Right hindlimb (tissue), 1 donor: ENCODE measurements around the gene TBC1D19.
"Not testable (repeated sequence)": the region's sequence is repeated elsewhere in the genome, so short reads cannot be mapped to it uniquely, and the experiment has no call there.

Source experiments
- DNase-seq: peaks from one replicate; pipeline ENCODE4 v3.0.0-alpha.2; 2018

Gene TBC1D19

GRCh38 chr4:26601204-26601603, 17.3 kb downstream of the TBC1D19 start:
- no peak for DNase-seq

GRCh38 chr4:26607776-26608175, 23.9 kb downstream of the TBC1D19 start:
- no peak for DNase-seq

- DNase-seq, result no peak
Measured at GRCh38 chr4:26609391-26609790, 25.5 kb downstream of the TBC1D19 start.

- DNase-seq, result no peak
Measured at GRCh38 chr4:26609868-26610267, 26.0 kb downstream of the TBC1D19 start.

GRCh38 chr4:26611372-26611771, 27.5 kb downstream of the TBC1D19 start:
- no peak for DNase-seq

GRCh38 chr4:26611885-26612284, 28.0 kb downstream of the TBC1D19 start:
- DNase-seq, result no peak

- DNase-seq, result no peak
Measured at GRCh38 chr4:26613237-26613636, 29.4 kb downstream of the TBC1D19 start.

GRCh38 chr4:26613735-26614134, 29.9 kb downstream of the TBC1D19 start:
- no peak for DNase-seq

GRCh38 chr4:26619784-26620183, 35.9 kb downstream of the TBC1D19 start:
- no peak for DNase-seq

- no peak for DNase-seq
Measured at GRCh38 chr4:26621366-26621765, 37.5 kb downstream of the TBC1D19 start.

GRCh38 chr4:26622913-26623312, 39.0 kb downstream of the TBC1D19 start:
- DNase-seq, result no peak

- not testable (repeated sequence) for DNase-seq
Measured at GRCh38 chr4:26626658-26627057, 42.8 kb downstream of the TBC1D19 start.

- no peak for DNase-seq
Measured at GRCh38 chr4:26632916-26633315, 49.0 kb downstream of the TBC1D19 start.

GRCh38 chr4:26634237-26634636, 50.4 kb downstream of the TBC1D19 start:
- no peak for DNase-seq

GRCh38 chr4:26636458-26636857, 52.6 kb downstream of the TBC1D19 start:
- DNase-seq, result no peak

- not testable (repeated sequence) for DNase-seq
Measured at GRCh38 chr4:26640639-26641038, 56.8 kb downstream of the TBC1D19 start.

- no peak for DNase-seq
Measured at GRCh38 chr4:26647523-26648224, 63.8 kb downstream of the TBC1D19 start.

- no peak for DNase-seq
Measured at GRCh38 chr4:26648260-26648659, 64.4 kb downstream of the TBC1D19 start.

- DNase-seq, result no peak
Measured at GRCh38 chr4:26660261-26660660, 76.4 kb downstream of the TBC1D19 start.

- no peak for DNase-seq
Measured at GRCh38 chr4:26663888-26664287, 80.0 kb downstream of the TBC1D19 start.

- DNase-seq, result no peak
Measured at GRCh38 chr4:26670903-26671537, 87.1 kb downstream of the TBC1D19 start.

GRCh38 chr4:26679040-26679695, 95.3 kb downstream of the TBC1D19 start:
- not testable (repeated sequence) for DNase-seq

GRCh38 chr4:26682436-26682835, 98.6 kb downstream of the TBC1D19 start:
- no peak for DNase-seq

GRCh38 chr4:26685250-26685649, 101.4 kb downstream of the TBC1D19 start:
- DNase-seq, result no peak
